Endothelial cell of umbilical vein (primary cell): Measurements from ENCODE around the gene RBMS1. TPM values are rescaled to one million over a fixed set of nuclear protein-coding genes. Genes with fewer than 3 reads are reported as not detected.

ENCODE experiments used
- BruUV-seq: library from RNA; stranded (reverse); fragments of 400-500 nt; replicated peaks from 2 replicates; lab custom pipeline; 2021; lab: Mats Ljungman, UMichigan
- CTCF ChIA-PET: fragments of 300-600, 350-600 bp; sonication (Branson Sonifier 250); formaldehyde crosslinking; loops from one replicate; lab custom pipeline; 2021; ENCODE audit warnings: antibody characterized with exemption, inconsistent platforms; lab: Charles Lee
- POLR2A ChIA-PET: fragments of 300-600, 350-600 bp; sonication (Branson Sonifier 250); formaldehyde crosslinking; loops from one replicate; lab custom pipeline; 2021; ENCODE audit warnings: antibody characterized with exemption, inconsistent platforms; lab: Charles Lee
- DNase-seq: peaks from one replicate; pipeline ENCODE4 v3.0.0-alpha.2; 2011; ENCODE audit warnings: low read depth, low spot score
- FAIRE-seq: peaks from 2 replicates; lab custom pipeline; 2011; peaks lifted over from hg19 to GRCh38; lab: Jason Lieb, UNC
- H2AFZ ChIP-seq: 2 replicates; pipeline ENCODE4 v1.6.0; 2012; ENCODE audit warnings: low read depth, low read length, control low read depth, inconsistent platforms
- H3K27ac ChIP-seq: 2 replicates; pipeline ENCODE4 v1.5.1; 2011; ENCODE audit warnings: low read depth, mild to moderate bottlenecking, control low read depth, low read length, moderate library complexity; ENCODE audit not compliant: insufficient read depth
- H3K27me3 ChIP-seq, 2 experiments: 2 replicates each; pipeline versions ENCODE4 v1.6.0 to v1.6.1; 2011; ENCODE audit warnings: low read length in 2 of 2, mixed read lengths in 1 of 2; ENCODE audit not compliant: control insufficient read depth in 2 of 2, insufficient read depth in 2 of 2
- H3K36me3 ChIP-seq, 2 experiments: 2 replicates in 1 of 2; 3 replicates in 1 of 2; pipeline ENCODE4 v1.5.1; 2011; ENCODE audit warnings: low read length in 2 of 2, mild to moderate bottlenecking in 1 of 2, moderate library complexity in 1 of 2; ENCODE audit not compliant: control insufficient read depth in 2 of 2, insufficient read depth in 2 of 2; ENCODE audit errors: extremely low read depth in 1 of 2
- H3K4me1 ChIP-seq: 3 replicates; pipeline ENCODE4 v1.5.1; 2011; ENCODE audit warnings: mild to moderate bottlenecking, low read length; ENCODE audit not compliant: control insufficient read depth, insufficient read depth; ENCODE audit errors: extremely low read depth
- H3K4me2 ChIP-seq: 2 replicates; pipeline ENCODE4 v1.6.1; 2011; ENCODE audit warnings: low read length, control low read depth, mixed read lengths; ENCODE audit not compliant: insufficient read depth
- H3K4me3 ChIP-seq, 3 experiments: fragments of 200-600 bp in 1 of 3; sonication (generic), shearing (Covaris generic) in 1 of 3; replicated peaks in 1 of 3; 2 replicates each; pipeline ENCODE4 v1.5.1; 2011 to 2016; ENCODE audit warnings: control low read depth in 3 of 3, low read length in 3 of 3, mild to moderate bottlenecking in 2 of 3, inconsistent platforms in 1 of 3, low read depth in 1 of 3, moderate library complexity in 1 of 3; ENCODE audit not compliant: insufficient read depth in 1 of 3
- H3K79me2 ChIP-seq: 2 replicates; pipeline ENCODE4 v1.6.0; 2012; ENCODE audit warnings: low read length, inconsistent platforms; ENCODE audit not compliant: control insufficient read depth, insufficient read depth
- H3K9ac ChIP-seq: replicated peaks from 2 replicates; pipeline ENCODE3; 2011; ENCODE audit warnings: low read length, control low read depth; ENCODE audit not compliant: insufficient read depth; ENCODE audit errors: extremely low read depth
- H3K9me1 ChIP-seq: replicated peaks from 3 replicates; pipeline ENCODE4 v1.6.0; 2011; ENCODE audit warnings: mild to moderate bottlenecking, low read length; ENCODE audit not compliant: control insufficient read depth, insufficient read depth; ENCODE audit errors: extremely low read depth
- H3K9me3 ChIP-seq: replicated peaks from 2 replicates; pipeline ENCODE4 v1.5.1; 2012; ENCODE audit warnings: low read length, inconsistent platforms; ENCODE audit not compliant: control insufficient read depth, insufficient read depth
- H4K20me1 ChIP-seq: replicated peaks from 2 replicates; pipeline ENCODE3; 2011; ENCODE audit warnings: mild to moderate bottlenecking, low read length; ENCODE audit not compliant: control insufficient read depth, insufficient read depth; ENCODE audit errors: extremely low read depth
- CTCF ChIP-seq, 2 donors: IDR thresholded peaks; 1 replicate in 1 of 2; 2 replicates in 1 of 2; pipeline ENCODE4 v1.5.1; 2011; ENCODE audit warnings: low read length in 2 of 2, mild to moderate bottlenecking in 2 of 2, moderate library complexity in 2 of 2, control low read depth in 1 of 2, inconsistent platforms in 1 of 2, low read depth in 1 of 2; ENCODE audit not compliant: insufficient read depth in 1 of 2; ENCODE audit errors: extremely low read depth in 1 of 2
- JUN ChIP-seq: IDR thresholded peaks from 2 replicates; pipeline ENCODE4 v1.6.1; 2011; ENCODE audit warnings: borderline replicate concordance, low read depth; ENCODE audit not compliant: insufficient read length, insufficient read depth
- MAX ChIP-seq: IDR thresholded peaks from 2 replicates; pipeline ENCODE4 v1.6.1; 2011; ENCODE audit not compliant: insufficient read depth, insufficient read length
- dilution Hi-C: fragments of 300-500 bp; cut with MboI; formaldehyde crosslinking; loops from one replicate; pipeline ENCODE4 v1.15.0; 2019; ENCODE audit warnings: low sequenced_read_pairs; ENCODE audit not compliant: extremely low pct_ligation_motif_present
- intact Hi-C: fragments of 100-400 bp; cut with micrococcal nuclease; formaldehyde crosslinking; loops from one replicate; pipeline ENCODE4 v1.10.0; 2022
- polyA plus RNA-seq, 4 experiments: library from polyadenylated mRNA; depleted of rRNA in 3 of 4; stranded (reverse) in 3 of 4; unstranded in 1 of 4; fragments of >200 nt; gene quantifications; 2 replicates each; pipeline versions ENCODE4 v1.2.1 to v1.2.3, GENCODE V29; 2011 to 2012; ENCODE audit warnings: missing spikeins in 1 of 4
- total RNA-seq: library from RNA; stranded (reverse); gene quantifications from 2 replicates; pipeline ENCODE4 v1.2.3, GENCODE V29; 2021

The RBMS1 gene
- total and polyA plus RNA-seq, 2 donors (not counting 3 experiments of a cell fraction or from before 2014, with no cell fraction given), result 60.0 to 93.3 TPM

GRCh38 chr2:160429248-160430000 lies 64.2 kb downstream of the RBMS1 start:
- Histone ChIP-seq H3K27me3 (no peaks in the 10 kb centered on the region), H3K9me1 (no peaks in the 10 kb centered on the region), H3K9ac (no peak overlapping the region), H3K9me3 (no peaks in the 10 kb centered on the region), H3K4me2 (no peak overlapping the region), H3K36me3 (no peaks in the 10 kb centered on the region), H2AFZ (no peak overlapping the region), H3K4me1 (peaks cover 49% of the 10 kb centered on the region), H4K20me1 (no peaks in the 10 kb centered on the region), H3K79me2 (peaks cover 30% of the 10 kb centered on the region), H3K4me3 (no peak overlapping the region), H3K27ac (peak overlapping the region; percentile 89)
- peak; percentile 77 for DNase-seq
- TF ChIP-seq MAX, result no peak
- peak; percentile 19 to 22 for TF ChIP-seq CTCF (IDR thresholded peaks at IDR 0.05; ENCODE audit: extremely low read depth in 1 of 2, insufficient read depth in 1 of 2, low read depth in 1 of 2, low read length in 2 of 2)
- intact Hi-C loops, result loop anchor here (2.0 to 5.0 kb wide), 5 partner anchors 23 to 489 kb away; partner anchors contain the start of gene RBMS1
- dilution Hi-C loops, result no loop called here
- no peak for FAIRE-seq
- CTCF ChIA-PET, result interaction anchor here (0.6 to 4.2 kb wide), 59 partner anchors 10 to 845 kb away, joined by 3 to 49 read pairs (median 5); no protein-coding TSS in a partner anchor
- BruUV-seq, result TSS peak; percentile 23
- POLR2A ChIA-PET, result interaction anchor here (1.2 to 1.3 kb wide), 2 partner anchors 9 to 23 kb away, joined by 3 read pairs; no protein-coding TSS in a partner anchor

- Histone ChIP-seq H3K79me2 (peaks cover 29% of the 10 kb centered on the region), H3K4me1 (peaks cover 39% of the 10 kb centered on the region), H2AFZ (no peak overlapping the region), H3K4me2 (peak overlapping the region; percentile 93), H3K4me3 (peak overlapping the region in 1 of 3 experiments; percentile 8), H3K9me1 (peaks cover 3% of the 10 kb centered on the region), H3K9ac (peak overlapping the region; percentile 65), H3K27ac (peak overlapping the region; percentile 89), H4K20me1 (no peaks in the 10 kb centered on the region), H3K36me3 (no peaks in the 10 kb centered on the region), H3K27me3 (no peaks in the 10 kb centered on the region), H3K9me3 (no peaks in the 10 kb centered on the region)
- no peak for TF ChIP-seq JUN
- dilution Hi-C loops (no loop called here), intact Hi-C loops (loop anchor here (1.0 to 5.0 kb wide), 6 partner anchors 8 to 490 kb away; partner anchors contain the start of gene RBMS1)
- CTCF ChIA-PET, result interaction anchor here (1.0 to 4.2 kb wide), 37 partner anchors 9 to 576 kb away, joined by 3 to 49 read pairs (median 7); no protein-coding TSS in a partner anchor
- TSS peak; percentile 12 for BruUV-seq
- POLR2A ChIA-PET, result interaction anchor here (1.2 to 1.3 kb wide), 2 partner anchors 8 to 22 kb away, joined by 3 read pairs; no protein-coding TSS in a partner anchor
- DNase-seq (no peak), FAIRE-seq (no peak)
These were observed 65.2 kb downstream of the RBMS1 start for GRCh38 chr2:160428405-160428763.
